GM21367 (cell line): ENCODE results near the gene XIAP.

Experiments
- ATAC-seq: cut with Tn5 transposase; IDR thresholded peaks from one replicate; pipeline ENCODE4 v1.9.1; 2021; ENCODE audit not compliant: unreplicated experiment

The XIAP gene

DNA sequence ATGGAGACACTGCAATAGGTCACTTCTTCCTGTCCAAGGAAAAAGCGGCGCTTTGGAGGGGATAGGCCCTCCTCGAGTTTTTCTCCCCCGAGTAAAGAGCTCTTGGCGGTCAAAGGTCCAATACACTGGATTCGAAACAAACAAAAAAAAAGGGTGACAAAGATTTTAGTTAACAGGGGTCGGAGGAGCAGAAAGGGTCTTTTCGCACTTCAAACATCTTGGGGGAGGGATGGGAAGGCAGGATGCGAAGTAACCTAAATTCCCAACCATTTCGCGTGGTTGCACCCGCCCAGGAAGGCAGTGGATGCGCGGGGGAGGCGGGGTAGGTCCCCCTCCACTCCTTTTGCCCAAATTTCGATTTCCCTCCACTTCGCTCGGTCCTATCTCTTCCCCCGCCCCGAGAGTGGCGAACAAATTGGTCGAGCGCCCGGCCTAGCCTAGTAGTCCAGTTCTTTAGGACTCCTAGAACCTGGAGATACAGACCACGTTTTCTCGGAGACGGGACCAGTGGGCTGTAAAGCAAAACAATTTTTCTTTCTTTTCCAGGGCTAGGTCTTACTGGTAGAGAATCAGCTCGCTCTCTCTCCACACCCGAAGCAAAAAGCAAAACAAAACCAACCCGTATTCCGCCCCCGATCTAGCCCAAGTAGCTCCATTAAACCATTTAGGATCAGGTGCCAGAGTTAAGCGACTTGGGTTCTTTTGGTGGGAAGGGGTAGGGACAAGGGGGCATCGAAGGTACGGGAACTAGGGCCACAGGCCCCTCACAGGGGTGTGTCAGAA is 99.6 kb downstream of the XIAP start:
- no peak for ATAC-seq

GRCh38 chrX:123960956-123961267 is 101.1 kb downstream of the XIAP start:
- ATAC-seq, result no peak

DNA sequence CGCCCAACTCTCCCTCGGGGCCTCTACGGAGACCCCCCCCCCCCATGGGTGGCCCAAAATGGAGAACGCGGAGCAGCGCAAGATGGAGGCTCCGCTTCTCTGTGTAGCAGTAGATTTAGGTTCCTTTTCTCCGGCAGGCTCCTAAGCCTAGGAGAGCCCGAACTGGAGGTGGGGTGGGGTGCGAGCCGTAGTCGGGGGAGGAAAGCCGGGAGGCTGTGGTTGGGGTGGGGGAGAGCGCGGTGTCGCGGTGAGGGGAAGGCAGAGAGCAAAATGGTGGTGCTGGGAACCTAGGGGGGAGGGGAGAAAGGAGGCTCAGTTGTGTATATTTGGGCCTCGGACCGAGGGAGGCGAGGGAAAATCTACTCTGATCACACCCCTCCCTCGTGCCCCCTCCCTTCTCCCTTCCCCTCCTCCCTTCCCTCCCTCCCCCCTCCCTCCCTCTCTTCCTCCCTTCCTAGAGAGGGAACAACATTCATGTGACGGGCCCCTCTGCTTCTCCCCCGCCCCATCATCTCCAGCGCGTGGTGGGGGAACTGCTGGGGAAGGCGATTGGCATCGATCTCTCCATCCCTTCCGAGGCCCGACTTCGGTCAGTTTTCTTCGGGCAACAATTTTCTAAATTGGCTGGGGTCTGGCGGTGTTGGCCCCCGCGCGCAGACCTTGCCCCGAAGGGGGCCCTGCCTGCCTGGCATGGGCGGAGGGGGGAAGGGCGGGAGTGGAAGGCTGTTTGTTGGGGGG is 101.6 kb downstream of the XIAP start, which contains the start of gene STAG2:
Gene STAG2 (plus strand): TSS at position 439 of the 738 bp plus-strand sequence. CDS start 60,922 bp downstream, outside the sequence.
- ATAC-seq, result no peak

DNA sequence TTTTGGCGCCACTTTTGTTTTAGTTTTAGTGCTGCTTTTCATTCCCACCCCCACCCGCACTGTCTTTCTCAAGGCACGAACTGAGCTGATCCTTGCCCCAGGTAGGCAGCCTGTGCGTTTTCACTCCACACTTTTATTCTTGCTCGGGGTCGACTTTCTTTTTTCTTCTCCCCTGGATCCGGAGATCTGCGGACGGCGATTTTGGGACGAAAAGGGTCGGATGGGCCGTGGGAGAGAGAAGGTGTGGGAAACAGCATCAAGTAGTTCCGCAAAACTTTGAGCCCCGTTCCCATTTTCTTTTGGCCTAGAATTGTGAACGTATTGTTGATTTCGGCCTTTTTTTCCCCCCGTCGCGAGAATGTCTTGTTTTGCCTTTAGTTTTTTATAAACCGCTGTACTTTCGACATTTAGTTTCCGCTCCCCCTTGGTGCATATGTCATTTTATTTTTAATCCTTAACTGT is 102.2 kb downstream of the XIAP start:
- ATAC-seq, result no peak

DNA sequence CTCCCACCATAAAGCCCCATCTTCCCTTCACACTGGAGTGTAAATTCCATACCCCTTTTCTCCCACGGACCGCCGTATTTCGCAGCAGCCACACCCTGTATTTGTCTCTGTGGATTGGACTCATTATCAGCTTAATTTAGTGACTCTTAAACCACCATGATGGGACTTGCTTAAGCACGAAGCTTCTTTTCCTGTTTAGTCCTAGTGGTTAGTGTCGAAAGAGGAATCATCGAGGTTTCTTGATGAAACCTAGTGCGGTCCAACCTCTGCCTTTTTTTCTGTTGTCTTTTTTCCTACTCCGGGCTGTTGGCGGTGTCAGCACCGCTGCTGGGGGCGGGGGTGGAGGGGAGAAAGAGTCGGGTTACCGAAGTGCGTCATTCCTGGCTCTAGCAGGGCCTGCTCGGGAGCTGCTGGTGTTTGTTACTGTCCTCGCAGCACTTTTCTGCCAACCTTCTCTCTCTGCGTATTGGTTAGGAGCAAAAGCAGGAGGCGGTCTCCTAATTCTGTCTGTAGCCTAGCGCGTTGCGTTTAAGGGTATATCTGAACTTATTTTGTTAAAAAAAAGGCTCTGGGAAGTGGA is 103.0 kb downstream of the XIAP start:
- peak; percentile 66 for ATAC-seq
